Measurements from ENCODE around the gene ERMP1.
A peak's percentile ranks its signal among the peaks of the same experiment; 100 is the strongest.
"Not testable (repeated sequence)": the region's sequence is repeated elsewhere in the genome, so short reads cannot be mapped to it uniquely, and the experiment has no call there.

ERMP1 gene, protein sequence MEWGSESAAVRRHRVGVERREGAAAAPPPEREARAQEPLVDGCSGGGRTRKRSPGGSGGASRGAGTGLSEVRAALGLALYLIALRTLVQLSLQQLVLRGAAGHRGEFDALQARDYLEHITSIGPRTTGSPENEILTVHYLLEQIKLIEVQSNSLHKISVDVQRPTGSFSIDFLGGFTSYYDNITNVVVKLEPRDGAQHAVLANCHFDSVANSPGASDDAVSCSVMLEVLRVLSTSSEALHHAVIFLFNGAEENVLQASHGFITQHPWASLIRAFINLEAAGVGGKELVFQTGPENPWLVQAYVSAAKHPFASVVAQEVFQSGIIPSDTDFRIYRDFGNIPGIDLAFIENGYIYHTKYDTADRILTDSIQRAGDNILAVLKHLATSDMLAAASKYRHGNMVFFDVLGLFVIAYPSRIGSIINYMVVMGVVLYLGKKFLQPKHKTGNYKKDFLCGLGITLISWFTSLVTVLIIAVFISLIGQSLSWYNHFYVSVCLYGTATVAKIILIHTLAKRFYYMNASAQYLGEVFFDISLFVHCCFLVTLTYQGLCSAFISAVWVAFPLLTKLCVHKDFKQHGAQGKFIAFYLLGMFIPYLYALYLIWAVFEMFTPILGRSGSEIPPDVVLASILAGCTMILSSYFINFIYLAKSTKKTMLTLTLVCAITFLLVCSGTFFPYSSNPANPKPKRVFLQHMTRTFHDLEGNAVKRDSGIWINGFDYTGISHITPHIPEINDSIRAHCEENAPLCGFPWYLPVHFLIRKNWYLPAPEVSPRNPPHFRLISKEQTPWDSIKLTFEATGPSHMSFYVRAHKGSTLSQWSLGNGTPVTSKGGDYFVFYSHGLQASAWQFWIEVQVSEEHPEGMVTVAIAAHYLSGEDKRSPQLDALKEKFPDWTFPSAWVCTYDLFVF

DNA sequence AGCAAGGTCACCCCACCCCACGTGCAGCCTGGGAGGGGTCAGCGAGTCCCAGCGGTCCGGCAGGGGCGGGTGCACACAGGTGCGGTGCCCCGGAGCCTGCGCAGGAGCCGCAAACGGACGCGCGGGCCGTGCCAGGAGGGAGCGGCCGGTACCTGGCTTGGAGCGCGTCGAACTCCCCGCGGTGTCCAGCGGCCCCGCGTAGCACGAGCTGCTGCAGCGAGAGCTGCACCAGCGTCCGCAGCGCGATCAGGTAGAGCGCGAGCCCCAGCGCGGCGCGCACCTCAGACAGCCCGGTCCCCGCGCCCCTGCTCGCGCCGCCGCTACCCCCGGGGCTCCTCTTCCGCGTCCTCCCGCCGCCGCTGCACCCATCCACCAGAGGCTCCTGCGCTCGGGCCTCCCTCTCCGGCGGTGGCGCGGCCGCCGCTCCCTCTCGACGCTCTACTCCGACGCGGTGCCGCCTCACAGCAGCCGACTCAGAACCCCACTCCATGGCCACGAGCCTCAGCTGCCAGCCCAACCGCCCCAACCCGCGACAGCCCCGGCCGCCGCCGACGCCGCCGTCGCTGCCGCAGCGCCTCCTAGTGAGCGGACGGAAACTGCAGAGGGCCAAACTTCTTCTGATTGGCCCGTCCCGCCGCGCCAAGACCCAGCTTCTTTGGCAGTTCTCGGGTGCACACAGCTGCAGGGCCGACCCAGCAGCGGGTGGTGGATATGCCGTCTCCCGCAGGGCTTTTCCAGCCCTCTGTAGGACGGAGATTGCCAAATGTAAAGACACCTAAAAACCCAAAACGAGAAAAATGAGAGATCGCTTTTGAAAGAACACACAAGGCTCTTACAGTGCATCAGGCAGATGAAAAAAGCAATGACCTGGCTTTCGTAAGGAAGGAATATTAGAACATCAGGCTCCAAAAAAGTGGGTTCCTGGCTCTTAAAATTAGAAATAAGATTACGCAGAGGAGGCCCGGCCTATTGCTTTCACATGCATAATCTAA lies at the start of gene ERMP1:
TSS of gene ERMP1 (minus strand) at position 580 of the 992 bp plus-strand sequence. CDS start at position 490, 90 bp downstream.
- peak; percentile 83 to 90 for DNase-seq (ENCODE audit: low read depth in 2 of 2)

DNA sequence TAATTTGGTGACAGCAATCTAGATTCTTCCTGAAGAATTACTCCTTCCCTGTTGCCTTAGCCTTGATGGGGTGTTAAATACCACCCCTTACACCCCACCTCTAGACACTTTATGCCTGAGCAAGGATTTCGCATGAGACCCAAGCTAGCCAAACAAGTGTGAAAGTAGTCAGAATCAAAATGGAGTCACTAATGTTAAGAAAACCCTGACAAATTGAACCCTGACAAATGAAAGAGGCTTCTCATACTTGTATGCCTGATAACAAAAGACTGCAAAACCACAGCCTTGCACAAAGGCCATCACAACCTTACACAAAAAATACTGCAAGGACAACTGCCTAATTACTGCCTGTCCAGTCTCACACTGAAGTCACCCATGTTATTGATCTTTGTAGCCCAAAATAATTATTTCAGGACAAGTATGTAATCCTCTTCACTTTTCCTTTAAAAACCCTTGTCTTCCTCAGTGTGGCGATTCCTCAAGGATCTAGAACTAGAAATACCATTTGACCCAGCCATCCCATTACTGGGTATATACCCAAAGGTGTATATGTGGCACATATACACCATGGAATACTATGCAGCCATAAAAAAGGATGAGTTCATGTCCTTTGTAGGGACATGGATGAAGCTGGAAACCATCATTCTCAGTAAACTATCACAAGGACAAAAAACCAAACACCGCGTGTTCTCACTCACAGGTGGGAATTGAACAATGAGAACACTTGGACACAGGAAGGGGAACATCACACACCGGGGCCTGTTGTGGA lies 49.5 kb upstream of the ERMP1 start:
- DNase-seq (ENCODE audit: low read depth in 2 of 2) = not testable (repeated sequence)

DNA sequence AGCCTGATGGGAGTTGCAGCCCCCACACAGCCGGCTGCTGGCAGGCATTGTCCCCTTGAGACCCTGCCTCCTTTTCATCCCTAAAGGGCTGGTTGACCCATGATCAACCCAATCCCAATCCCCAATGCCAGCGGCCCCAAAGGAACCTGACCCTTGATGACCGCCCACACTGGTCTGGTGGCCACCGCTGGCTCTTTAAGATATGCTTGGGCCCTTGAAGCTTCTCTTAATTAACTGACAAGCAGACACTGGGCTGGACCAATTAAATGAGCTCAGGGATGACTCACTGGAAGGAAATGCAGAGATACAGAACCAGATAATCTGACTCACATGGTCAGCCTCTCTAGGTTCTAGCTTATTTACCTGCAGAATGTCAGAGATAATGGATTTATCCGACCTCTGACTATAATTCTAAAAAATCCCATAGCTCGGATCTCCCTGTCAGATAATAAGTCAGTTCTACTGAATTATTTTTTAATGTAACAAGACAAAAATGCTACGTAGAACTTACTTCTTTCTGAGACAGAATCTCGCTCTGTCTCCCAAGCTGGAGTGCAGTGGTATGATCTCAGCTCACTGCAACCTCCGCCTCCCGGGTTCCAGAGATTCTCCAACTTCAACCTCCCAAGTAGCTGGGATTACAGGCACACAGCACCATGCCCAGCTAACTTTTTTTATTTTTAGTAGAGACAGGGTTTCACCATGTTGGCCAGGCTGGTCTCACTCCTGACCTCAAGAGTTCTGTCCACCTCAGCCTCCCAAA lies 46.7 kb upstream of the ERMP1 start:
- DNase-seq (ENCODE audit: low read depth in 2 of 2) = no peak

DNA sequence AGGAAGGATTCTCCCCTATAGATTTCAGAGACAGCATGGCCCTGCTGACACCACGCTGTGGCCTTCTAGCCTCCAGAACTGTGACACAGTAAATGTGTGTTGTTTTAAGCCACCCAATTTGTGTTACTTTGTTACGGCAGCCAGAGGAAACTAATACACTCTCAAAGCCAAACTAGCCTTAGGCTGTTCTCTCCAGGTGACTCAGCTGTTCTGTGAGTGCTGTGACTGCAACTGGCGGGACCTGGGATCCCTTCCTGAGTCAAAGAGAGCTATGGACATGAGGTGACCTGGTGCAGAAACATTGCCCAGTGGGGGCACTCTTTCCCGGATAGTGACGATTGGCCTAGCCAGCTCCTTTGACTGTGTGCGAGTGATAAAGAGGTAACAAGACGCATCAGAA lies 43.8 kb upstream of the ERMP1 start:
- no peak for DNase-seq (ENCODE audit: low read depth in 2 of 2)

DNA sequence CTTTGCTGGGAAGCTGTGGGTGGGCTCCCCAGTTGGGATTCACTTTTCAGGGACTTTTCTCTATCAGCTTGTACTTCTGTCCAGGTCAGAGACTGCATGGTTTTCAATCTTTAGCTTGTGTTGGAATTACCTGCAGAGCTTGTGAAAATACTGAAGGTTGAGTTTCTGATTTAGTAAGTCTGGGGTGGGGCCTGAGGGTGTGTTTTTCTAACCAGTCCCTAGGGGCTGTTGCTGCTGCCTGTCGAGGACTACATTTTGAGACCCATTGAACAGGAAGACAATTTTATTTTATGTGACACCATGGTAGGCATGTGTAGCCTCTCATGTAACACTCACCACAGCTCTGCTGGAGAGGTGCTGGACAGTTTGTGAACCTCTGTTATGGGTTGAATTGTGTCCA lies 43.1 kb upstream of the ERMP1 start:
- DNase-seq (ENCODE audit: low read depth in 2 of 2) = no peak

DNA sequence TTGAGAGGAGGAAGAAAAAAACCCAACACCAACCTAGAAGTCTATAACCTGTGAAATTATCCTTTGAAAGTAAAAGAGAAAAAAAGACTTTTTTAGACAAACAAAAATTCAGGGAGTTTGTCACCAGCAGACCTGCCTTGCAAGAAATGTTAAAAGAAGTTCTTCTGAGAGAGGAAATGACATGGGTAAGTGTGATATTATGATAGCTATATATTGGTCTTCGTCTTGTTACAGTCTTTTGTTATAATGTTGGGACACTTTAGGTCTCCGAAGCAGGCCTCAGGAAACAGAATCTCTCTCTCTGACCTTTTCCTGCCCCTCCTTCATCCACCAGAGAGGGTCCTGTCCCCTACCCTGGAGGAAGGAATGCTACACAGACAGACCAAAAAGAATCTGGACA lies 41.1 kb upstream of the ERMP1 start:
- DNase-seq (ENCODE audit: low read depth in 2 of 2) = no peak

DNA sequence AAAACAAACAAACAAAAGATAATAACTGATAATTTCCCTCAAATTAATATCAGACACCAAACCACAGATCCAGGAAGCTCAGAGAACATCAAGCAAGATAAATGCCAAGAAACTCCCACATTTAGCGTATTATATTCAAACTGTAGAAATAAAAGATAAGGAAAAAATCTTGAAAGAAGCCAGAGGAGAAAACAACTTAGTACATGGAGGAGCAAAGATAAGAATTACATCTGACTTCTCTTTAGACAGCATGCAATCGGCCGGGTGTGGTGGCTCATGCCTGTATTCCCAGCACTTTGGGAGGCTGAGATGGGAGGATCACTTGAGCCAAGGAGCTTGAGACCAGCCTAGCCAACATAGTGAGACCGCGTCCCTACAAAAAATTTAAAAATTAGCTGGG lies 40.5 kb upstream of the ERMP1 start:
- no peak for DNase-seq (ENCODE audit: low read depth in 2 of 2)

DNA sequence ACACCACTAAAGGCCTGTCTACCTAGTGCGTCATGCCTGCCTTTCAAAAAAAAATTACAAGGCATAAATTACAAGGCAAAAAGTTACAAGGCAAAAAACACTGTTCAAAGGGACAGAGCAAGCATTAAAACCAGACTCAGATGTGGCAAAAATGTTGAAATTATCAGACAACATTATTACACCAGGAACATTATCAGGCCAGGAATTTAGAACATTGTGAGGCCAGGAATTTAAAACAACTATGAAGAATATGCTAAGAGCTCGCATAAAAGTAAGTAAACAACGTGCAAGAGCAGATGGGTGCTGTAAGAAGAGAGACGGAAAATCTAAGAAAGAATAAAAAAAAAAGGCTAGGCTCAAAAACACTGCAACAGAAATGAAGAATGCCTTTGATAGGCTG lies 39.6 kb upstream of the ERMP1 start:
- DNase-seq (ENCODE audit: low read depth in 2 of 2) = no peak

DNA sequence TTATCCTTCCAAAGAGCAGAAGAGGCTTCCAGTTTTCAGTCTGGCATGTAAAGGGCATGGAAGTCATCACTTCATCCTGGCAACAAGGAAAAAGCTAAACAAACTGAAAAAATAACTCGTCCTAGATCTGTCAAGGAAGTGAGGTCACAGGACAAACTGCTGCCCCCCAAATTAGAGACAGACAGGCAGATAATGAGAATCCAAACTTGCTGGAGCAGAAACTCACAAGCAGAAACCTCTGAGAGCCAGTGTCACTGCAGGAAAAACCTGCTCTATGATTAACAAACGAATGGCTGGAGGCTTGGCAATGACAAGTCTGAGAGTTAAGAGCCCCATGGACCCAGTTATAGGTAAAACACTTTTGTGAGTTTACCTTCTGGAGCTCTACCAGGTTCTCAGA lies 38.9 kb upstream of the ERMP1 start:
- DNase-seq (ENCODE audit: low read depth in 2 of 2) = no peak

DNA sequence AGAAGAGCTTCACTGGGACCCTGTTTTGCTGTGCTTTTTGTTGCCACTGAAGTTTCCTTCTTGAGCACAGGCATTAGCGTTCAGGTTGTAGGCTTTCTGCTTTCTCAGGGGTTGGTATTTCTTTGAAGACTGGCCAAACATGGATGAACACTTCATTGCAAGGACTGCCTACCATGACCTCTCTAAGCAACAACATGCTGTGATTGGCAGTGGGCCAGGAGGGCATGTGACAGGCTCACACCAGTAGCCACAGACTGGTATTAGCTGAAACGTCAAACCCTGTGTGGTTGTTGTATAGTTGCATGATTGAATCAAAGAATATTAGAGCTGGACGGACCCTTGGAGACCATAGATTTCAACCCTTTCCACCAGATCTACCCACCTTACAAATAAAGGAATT lies 37.8 kb upstream of the ERMP1 start:
- DNase-seq (ENCODE audit: low read depth in 2 of 2) = no peak

GRCh38 chr9:5870020-5870339 lies 37.1 kb upstream of the ERMP1 start:
- DNase-seq (ENCODE audit: low read depth in 2 of 2) = no peak

DNA sequence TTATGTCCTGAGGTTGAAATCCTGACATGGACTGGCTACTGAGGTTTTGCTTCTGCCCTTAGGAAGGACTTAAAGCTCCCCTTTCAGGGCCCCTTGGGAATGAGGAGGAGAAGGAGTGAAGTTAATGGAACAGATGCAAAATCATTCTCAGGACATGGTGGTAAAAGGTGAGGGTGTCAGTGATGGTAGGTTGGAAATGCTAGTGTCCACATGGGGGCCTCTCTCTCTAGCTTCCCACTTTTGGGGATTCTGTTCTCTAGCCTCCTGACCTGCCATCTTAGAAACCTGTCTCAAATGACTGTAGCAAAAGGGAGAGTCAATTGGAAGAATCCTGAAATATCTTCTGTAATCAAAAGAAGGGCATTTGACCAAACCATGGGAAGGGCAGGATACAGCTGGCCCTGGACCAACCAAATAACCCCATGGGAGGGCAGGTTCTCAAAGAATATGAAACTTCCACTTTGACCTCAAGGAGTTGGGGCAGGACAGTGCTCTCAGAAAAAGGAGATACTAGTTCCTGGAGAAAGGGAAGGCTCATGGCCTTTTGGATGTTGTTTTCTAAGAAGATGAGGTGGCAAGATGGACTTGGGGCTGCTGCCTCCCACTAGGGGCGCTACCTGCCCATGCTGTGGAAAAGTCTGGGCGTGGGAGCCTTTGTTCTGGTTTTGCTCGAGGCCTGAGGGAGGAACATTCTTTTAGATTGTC lies 36.5 kb upstream of the ERMP1 start:
- DNase-seq (ENCODE audit: low read depth in 2 of 2) = peak in 1 of 2 experiments; percentile 21

- DNase-seq (ENCODE audit: low read depth in 2 of 2) = no peak
Measured at GRCh38 chr9:5868235-5868634, 35.3 kb upstream of the ERMP1 start.

DNA sequence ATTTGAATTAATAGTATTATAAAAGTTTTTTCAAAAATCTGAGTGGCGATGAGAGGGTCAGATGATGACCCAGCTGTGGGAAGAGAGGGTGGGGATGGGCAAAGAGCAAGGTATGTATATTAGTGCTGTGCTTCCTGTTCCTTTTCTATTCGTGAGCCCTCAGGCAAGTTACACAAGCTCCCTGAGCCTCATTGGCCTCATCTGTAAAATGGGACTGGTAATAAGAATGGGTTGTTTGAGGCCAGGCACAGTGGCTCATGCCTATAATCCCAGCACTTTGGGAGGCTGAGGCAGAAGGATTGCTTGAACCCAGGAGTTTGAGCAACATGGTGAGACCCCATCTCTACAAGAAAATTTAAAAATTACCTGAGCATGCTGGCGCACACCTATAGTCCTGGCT lies 33.8 kb upstream of the ERMP1 start:
- no peak for DNase-seq (ENCODE audit: low read depth in 2 of 2)

DNA sequence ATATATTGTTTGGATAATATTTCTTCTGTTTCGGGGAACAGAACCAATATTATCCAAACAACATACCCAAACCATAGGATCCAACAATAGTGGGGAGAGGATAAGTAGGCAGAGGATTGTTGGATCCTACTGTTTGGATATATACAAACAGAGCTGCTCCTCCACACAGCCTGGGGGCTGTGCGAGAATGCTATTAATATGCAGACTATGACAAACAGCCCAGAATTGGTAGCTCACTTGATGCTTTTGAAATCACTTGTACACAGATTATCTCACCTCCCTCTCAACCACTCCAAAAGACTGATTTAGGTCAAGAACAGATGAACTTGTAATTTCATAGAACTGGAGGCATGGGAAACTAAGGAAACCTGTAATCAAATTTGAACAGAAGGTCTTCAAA lies 33.4 kb upstream of the ERMP1 start:
- no peak for DNase-seq (ENCODE audit: low read depth in 2 of 2)

DNA sequence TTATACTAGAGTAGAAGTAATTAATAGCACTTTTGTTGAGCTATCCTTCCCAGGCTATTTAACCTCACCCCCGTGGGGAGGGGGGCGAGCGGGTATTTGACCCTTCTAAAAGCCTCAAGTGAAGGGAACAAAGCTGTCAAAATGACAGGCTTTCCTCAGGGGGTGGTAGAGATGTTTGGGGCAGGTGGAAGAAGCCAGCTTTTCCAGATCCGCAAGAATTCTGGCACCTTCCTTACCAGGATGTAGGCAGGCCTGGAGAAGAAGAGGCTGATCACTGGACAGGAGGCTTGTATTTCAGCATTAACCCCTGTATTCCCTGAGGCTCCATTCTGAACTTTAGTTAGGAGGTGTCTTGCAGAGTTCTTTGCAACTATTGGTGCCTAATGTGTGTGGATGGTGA lies 31.5 kb upstream of the ERMP1 start:
- DNase-seq (ENCODE audit: low read depth in 2 of 2) = no peak

DNA sequence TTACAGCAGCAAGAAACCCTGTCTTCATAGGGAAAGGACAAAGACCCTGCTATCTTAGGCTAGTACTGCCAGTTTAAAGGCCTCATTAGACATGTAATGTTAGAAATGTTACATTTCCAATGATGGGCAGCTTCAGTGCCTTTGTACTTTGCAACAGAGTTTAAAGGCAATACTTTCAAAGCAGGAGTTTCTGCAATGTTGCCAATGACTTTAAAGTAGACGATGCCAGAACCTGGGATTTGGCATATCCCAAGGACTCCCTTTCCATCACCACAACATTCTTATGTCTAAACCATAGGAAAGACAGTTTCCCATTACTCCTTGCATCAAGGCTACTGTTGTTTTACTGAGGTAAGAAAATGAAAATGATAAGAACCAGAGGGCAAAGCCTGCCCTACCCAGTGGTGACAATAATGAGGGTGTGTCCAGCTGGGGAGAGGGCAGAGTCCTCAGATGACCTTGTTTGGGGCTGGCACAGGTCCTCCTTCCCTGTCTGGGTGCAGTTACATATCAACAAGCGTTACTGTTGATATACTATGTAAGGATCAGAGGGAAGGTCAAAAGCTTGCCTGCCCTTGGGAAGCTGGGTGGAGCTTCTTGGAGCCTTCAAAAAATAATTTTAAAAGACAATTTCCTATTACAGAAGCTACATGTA lies 30.3 kb upstream of the ERMP1 start:
- DNase-seq (ENCODE audit: low read depth in 2 of 2) = no peak

GRCh38 chr9:5858833-5859232 lies 25.9 kb upstream of the ERMP1 start:
- DNase-seq (ENCODE audit: low read depth in 2 of 2) = no peak

- no peak for DNase-seq (ENCODE audit: low read depth in 2 of 2)
Measured at GRCh38 chr9:5857928-5858327, 25.0 kb upstream of the ERMP1 start.
